Hepatocyte (in vitro differentiated cells): ENCODE measurements around the gene HDGFL2. TPM values are rescaled to one million over a fixed set of nuclear protein-coding genes. Genes with fewer than 3 reads are reported as not detected.
"Not testable (repeated sequence)": the region's sequence is repeated elsewhere in the genome, so short reads cannot be mapped to it uniquely, and the experiment has no call there.

Source experiments
- DNase-seq: peaks from one replicate; pipeline ENCODE4 v3.0.0-alpha.2; 2016; ENCODE audit warnings: low spot score
- H2AFZ ChIP-seq: fragments of 200-600 bp; sonication (generic); 2 replicates; pipeline ENCODE4 v1.6.0; 2016; ENCODE audit warnings: antibody characterized with exemption, mild to moderate bottlenecking
- H3K27ac ChIP-seq: fragments of 200-600 bp; sonication (generic); 2 replicates; pipeline ENCODE4 v1.5.1; 2016; ENCODE audit warnings: mild to moderate bottlenecking
- H3K27me3 ChIP-seq: fragments of 200-600 bp; sonication (generic); 2 replicates; pipeline ENCODE4 v1.6.1; 2016
- H3K36me3 ChIP-seq: fragments of 200-600 bp; sonication (generic); replicated peaks from 2 replicates; pipeline ENCODE4 v1.5.1; 2016; ENCODE audit warnings: low read depth; ENCODE audit not compliant: insufficient read depth
- H3K4me1 ChIP-seq: fragments of 200-600 bp; sonication (generic); 2 replicates; pipeline ENCODE4 v1.5.1; 2016; ENCODE audit warnings: mild to moderate bottlenecking, moderate library complexity; ENCODE audit not compliant: insufficient read depth
- H3K4me2 ChIP-seq: fragments of 200-600 bp; sonication (generic); 2 replicates; pipeline ENCODE4 v1.6.0; 2016
- H3K4me3 ChIP-seq: fragments of 200-600 bp; sonication (generic); 2 replicates; pipeline ENCODE4 v1.5.1; 2016; ENCODE audit warnings: mild to moderate bottlenecking
- H3K79me2 ChIP-seq: fragments of 200-600 bp; sonication (generic); 2 replicates; pipeline ENCODE4 v1.6.0; 2017; ENCODE audit warnings: mild to moderate bottlenecking
- H3K9me2 ChIP-seq: fragments of 200-600 bp; sonication (generic); replicated peaks from 2 replicates; pipeline ENCODE4 v1.6.0; 2017; ENCODE audit warnings: mild to moderate bottlenecking; ENCODE audit not compliant: insufficient read depth
- H3K9me3 ChIP-seq: fragments of 200-600 bp; sonication (generic); 2 replicates; pipeline ENCODE4 v1.5.1; 2016; ENCODE audit warnings: low read depth, mild to moderate bottlenecking
- H4K20me1 ChIP-seq: fragments of 200-600 bp; sonication (generic); 2 replicates; pipeline ENCODE4 v1.6.0; 2016; ENCODE audit warnings: mild to moderate bottlenecking; ENCODE audit not compliant: insufficient read depth, poor library complexity, severe bottlenecking
- EZH2 ChIP-seq: fragments of 200-600 bp; sonication (generic); IDR thresholded peaks from 2 replicates; pipeline ENCODE4 v1.6.1; 2016; ENCODE audit warnings: antibody characterized with exemption, mild to moderate bottlenecking, borderline replicate concordance
- EZH2phosphoT487 ChIP-seq: fragments of 200-600 bp; sonication (generic); IDR thresholded peaks from one replicate; pipeline ENCODE4 v1.6.1; 2018; ENCODE audit warnings: antibody characterized with exemption, mild to moderate bottlenecking, low read depth, moderate library complexity; ENCODE audit not compliant: unreplicated experiment, severe bottlenecking
- WGBS: methylation state at CpG from one replicate; pipeline ENCODE4 v1.1.6; 2016; ENCODE audit warnings: low lambda C conversion rate; ENCODE audit errors: missing lambda C conversion rate; 5-methylcytosine and 5-hydroxymethylcytosine counted together
- polyA plus RNA-seq: library from polyadenylated mRNA; unstranded; fragments of >200 nt; fragmentation: Nextera tagmentation; extraction: Ambion mirVana; gene quantifications from 2 replicates; pipeline ENCODE4 v1.2.1, GENCODE V29; 2016
- total RNA-seq: library from RNA; depleted of rRNA; stranded (reverse); fragments of >200 nt; gene quantifications from 2 replicates; pipeline ENCODE4 v1.2.3, GENCODE V29; 2014
- TF ChIP-seq, protein P1 (sequence below): fragments of 200-600 bp; sonication (generic); IDR thresholded peaks from 2 replicates; pipeline ENCODE4 v1.5.1; 2016; ENCODE audit warnings: antibody characterized with exemption, mild to moderate bottlenecking; ENCODE audit not compliant: poor library complexity

The HDGFL2 gene
- total and polyA plus RNA-seq, 2 experiments from 2014 or later: 50.3 to 73.2 TPM

DNA sequence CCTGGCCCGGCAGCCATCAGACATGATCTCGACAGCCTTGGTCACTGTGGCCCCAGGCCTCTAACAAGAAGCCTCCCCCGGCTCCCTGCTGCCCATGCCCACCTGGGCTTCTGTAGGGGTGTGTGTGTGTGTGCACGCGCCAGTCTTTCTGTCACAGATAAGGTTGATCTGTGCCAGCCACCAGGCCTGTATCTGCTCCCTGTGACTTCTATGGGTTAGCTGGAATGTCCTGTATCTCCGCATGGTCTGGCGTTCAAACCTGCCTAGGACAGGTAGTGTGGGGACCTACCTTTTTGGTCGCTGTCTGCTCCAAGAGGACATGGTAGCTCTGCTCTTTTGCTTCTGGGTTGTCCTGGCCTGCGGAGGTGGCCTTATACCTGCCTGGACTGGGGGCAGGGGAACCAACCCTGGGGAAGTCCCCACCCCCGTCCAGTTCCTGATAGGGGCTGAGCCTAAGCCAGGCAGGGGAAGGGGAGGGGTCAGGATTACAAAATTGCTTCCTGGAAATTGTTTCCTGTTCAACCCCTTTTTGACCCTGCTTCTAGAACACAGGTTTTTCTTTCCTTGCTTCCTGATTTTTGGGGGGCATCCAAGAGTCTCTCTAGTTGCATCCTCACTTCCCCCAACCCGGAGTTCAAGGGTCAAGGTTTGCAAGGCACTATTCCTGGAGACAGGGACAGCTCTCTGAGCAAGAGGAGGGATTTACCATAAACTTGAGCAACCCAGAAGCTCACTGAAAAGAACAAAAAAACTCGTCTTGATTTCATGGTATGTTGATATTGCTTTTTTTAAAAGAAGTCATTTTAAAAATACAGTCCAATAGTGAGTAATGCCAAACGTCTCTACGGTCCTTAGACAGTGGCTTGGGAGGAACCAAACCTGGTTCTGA lies 67.8 kb downstream of the HDGFL2 start, which contains the start of gene LRG1:
TSS of gene LRG1 (minus strand) at position 344 of the 889 bp plus-strand sequence. CDS start at position 321, 23 bp downstream.
- Histone ChIP-seq H3K27me3 (no peaks in the 10 kb centered on the region), H3K4me2 (peak within 1 kb of the TSS; percentile 42), H3K79me2 (no peaks in the 10 kb centered on the region), H3K27ac (peak within 1 kb of the TSS; percentile 30), H3K36me3 (no peaks in the 10 kb centered on the region), H3K4me1 (no peaks in the 10 kb centered on the region), H4K20me1 (no peaks in the 10 kb centered on the region), H3K4me3 (no peak within 1 kb of the TSS), H2AFZ (peak within 1 kb of the TSS; percentile 46), H3K9me3 (no peaks in the 10 kb centered on the region), H3K9me2 (no peaks in the 10 kb centered on the region)
- 73% methylated on average over 14 of the region's 14 CpGs for WGBS
- DNase-seq: peak; percentile 73
- TF ChIP-seq EZH2phosphoT487: no peak
- no peak for TF ChIP-seq EZH2
- TF ChIP-seq, protein P1, sequence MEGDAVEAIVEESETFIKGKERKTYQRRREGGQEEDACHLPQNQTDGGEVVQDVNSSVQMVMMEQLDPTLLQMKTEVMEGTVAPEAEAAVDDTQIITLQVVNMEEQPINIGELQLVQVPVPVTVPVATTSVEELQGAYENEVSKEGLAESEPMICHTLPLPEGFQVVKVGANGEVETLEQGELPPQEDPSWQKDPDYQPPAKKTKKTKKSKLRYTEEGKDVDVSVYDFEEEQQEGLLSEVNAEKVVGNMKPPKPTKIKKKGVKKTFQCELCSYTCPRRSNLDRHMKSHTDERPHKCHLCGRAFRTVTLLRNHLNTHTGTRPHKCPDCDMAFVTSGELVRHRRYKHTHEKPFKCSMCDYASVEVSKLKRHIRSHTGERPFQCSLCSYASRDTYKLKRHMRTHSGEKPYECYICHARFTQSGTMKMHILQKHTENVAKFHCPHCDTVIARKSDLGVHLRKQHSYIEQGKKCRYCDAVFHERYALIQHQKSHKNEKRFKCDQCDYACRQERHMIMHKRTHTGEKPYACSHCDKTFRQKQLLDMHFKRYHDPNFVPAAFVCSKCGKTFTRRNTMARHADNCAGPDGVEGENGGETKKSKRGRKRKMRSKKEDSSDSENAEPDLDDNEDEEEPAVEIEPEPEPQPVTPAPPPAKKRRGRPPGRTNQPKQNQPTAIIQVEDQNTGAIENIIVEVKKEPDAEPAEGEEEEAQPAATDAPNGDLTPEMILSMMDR: no peak

DNA sequence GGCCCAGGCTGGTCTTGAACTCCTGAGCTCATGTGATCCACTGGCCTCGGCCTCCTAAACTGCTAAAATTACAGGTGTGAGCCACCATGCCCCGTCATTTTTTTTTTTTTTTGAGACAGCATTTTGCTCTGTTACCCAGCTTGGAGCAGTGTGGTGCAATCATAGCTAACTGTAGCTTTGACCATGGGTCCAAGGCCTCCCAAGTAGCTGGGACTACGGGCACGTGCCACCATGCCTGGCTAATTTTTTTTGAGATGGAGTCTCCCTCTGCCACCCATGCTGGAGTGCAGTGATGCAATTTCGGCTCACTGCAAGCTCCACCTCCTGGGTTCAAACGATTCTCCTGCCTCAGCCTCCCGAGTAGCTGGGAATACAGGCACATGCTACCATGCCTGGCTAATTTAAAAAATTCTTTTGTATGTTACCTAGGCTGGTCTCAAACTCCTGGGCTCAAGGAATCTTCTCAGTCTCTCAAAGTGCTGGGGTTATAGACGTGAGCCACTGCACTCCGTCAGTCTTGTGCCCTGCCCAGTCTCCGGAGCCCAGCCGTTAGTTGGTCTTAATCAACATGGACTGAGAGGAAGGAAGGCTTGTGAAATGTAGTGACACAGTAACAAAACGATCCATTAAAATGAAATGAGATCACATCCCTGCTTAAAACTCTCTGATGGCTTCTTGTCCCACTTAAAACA lies 69.2 kb downstream of the HDGFL2 start:
- Histone ChIP-seq H2AFZ (no peak overlapping the region), H3K4me3 (no peak overlapping the region), H3K79me2 (no peaks in the 10 kb centered on the region), H3K36me3 (no peaks in the 10 kb centered on the region), H3K27ac (no peak overlapping the region), H3K4me1 (no peaks in the 10 kb centered on the region), H3K4me2 (no peak overlapping the region), H3K9me3 (no peaks in the 10 kb centered on the region), H4K20me1 (no peaks in the 10 kb centered on the region), H3K27me3 (no peaks in the 10 kb centered on the region), H3K9me2 (no peaks in the 10 kb centered on the region)
- TF ChIP-seq, protein P1: no peak
- TF ChIP-seq EZH2 (no peak), EZH2phosphoT487 (no peak)
- WGBS: 85% methylated on average over 12 of the region's 12 CpGs
- no peak for DNase-seq

DNA sequence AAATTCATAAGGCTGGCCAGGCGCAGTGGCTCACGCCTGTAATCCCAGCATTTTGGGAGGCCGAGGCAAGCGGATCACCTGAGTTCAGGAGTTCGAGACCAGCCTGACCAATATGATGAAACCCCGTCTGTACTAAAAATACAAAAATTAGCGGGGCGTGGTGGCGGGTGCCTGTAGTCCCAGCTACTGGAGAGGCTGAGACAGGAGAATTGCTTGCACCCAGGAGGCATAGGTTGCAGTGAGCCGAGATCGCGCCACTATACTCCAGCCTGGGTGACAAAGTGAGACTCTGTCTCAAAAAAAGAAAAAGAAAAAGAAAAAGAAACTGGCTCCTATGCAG lies 69.7 kb downstream of the HDGFL2 start:
- not testable (repeated sequence) for H2AFZ ChIP-seq, H3K27ac ChIP-seq, H3K79me2 ChIP-seq, H3K27me3 ChIP-seq, H3K36me3 ChIP-seq, H3K9me2 ChIP-seq, H3K9me3 ChIP-seq, H3K4me2 ChIP-seq, H3K4me1 ChIP-seq, H3K4me3 ChIP-seq, H4K20me1 ChIP-seq, DNase-seq
- 94% methylated on average over 12 of the region's 12 CpGs for WGBS
